Measurements from ENCODE around the gene FAM193A.

The FAM193A gene

GRCh38 chr4:2576290-2576689, 39.8 kb downstream of the FAM193A start:
- TF ChIP-seq FOXP2 (optimal IDR thresholded peaks at IDR 0.05; ENCODE audit: borderline replicate concordance, extremely low read depth, extremely low read length, insufficient read depth) (no peak), SIN3A (IDR thresholded peaks at IDR 0.05; ENCODE audit: borderline replicate concordance, insufficient read depth, low read length) (no peak), TAF1 (IDR thresholded peaks at IDR 0.05; ENCODE audit: borderline replicate concordance, insufficient read depth, low read length) (no peak), REST (IDR thresholded peaks at IDR 0.05; ENCODE audit: insufficient read depth in 1 of 2, low read depth in 2 of 2, low read length in 2 of 2) (no peak), POLR2AphosphoS5 (IDR thresholded peaks at IDR 0.05; ENCODE audit: low read depth, low read length) (no peak)

- no peak for TF ChIP-seq POLR2AphosphoS5 (IDR thresholded peaks at IDR 0.05; ENCODE audit: low read depth, low read length)
- no peak for TF ChIP-seq SIN3A (IDR thresholded peaks at IDR 0.05; ENCODE audit: borderline replicate concordance, insufficient read depth, low read length)
- TF ChIP-seq FOXP2 (optimal IDR thresholded peaks at IDR 0.05; ENCODE audit: borderline replicate concordance, extremely low read depth, extremely low read length, insufficient read depth): no peak
- no peak for TF ChIP-seq REST (IDR thresholded peaks at IDR 0.05; ENCODE audit: insufficient read depth in 1 of 2, low read depth in 2 of 2, low read length in 2 of 2)
- TF ChIP-seq TAF1 (IDR thresholded peaks at IDR 0.05; ENCODE audit: borderline replicate concordance, insufficient read depth, low read length): no peak
Observed at GRCh38 chr4:2578106-2578505, 41.7 kb downstream of the FAM193A start.

- TF ChIP-seq TAF1 (IDR thresholded peaks at IDR 0.05; ENCODE audit: borderline replicate concordance, insufficient read depth, low read length) (no peak), REST (IDR thresholded peaks at IDR 0.05; ENCODE audit: insufficient read depth in 1 of 2, low read depth in 2 of 2, low read length in 2 of 2) (no peak), SIN3A (IDR thresholded peaks at IDR 0.05; ENCODE audit: borderline replicate concordance, insufficient read depth, low read length) (no peak), FOXP2 (optimal IDR thresholded peaks at IDR 0.05; ENCODE audit: borderline replicate concordance, extremely low read depth, extremely low read length, insufficient read depth) (no peak), POLR2AphosphoS5 (IDR thresholded peaks at IDR 0.05; ENCODE audit: low read depth, low read length) (no peak)
Observed at GRCh38 chr4:2579910-2580309, 43.5 kb downstream of the FAM193A start.

GRCh38 chr4:2583092-2583491, 46.6 kb downstream of the FAM193A start:
- TF ChIP-seq SIN3A (IDR thresholded peaks at IDR 0.05; ENCODE audit: borderline replicate concordance, insufficient read depth, low read length): no peak
- TF ChIP-seq TAF1 (IDR thresholded peaks at IDR 0.05; ENCODE audit: borderline replicate concordance, insufficient read depth, low read length): no peak
- TF ChIP-seq FOXP2 (optimal IDR thresholded peaks at IDR 0.05; ENCODE audit: borderline replicate concordance, extremely low read depth, extremely low read length, insufficient read depth): no peak
- TF ChIP-seq POLR2AphosphoS5 (IDR thresholded peaks at IDR 0.05; ENCODE audit: low read depth, low read length): no peak
- TF ChIP-seq REST (IDR thresholded peaks at IDR 0.05; ENCODE audit: insufficient read depth in 1 of 2, low read depth in 2 of 2, low read length in 2 of 2): no peak

- TF ChIP-seq REST (IDR thresholded peaks at IDR 0.05; ENCODE audit: insufficient read depth in 1 of 2, low read depth in 2 of 2, low read length in 2 of 2) (no peak), POLR2AphosphoS5 (IDR thresholded peaks at IDR 0.05; ENCODE audit: low read depth, low read length) (no peak), SIN3A (IDR thresholded peaks at IDR 0.05; ENCODE audit: borderline replicate concordance, insufficient read depth, low read length) (no peak), FOXP2 (optimal IDR thresholded peaks at IDR 0.05; ENCODE audit: borderline replicate concordance, extremely low read depth, extremely low read length, insufficient read depth) (no peak), TAF1 (IDR thresholded peaks at IDR 0.05; ENCODE audit: borderline replicate concordance, insufficient read depth, low read length) (no peak)
Observed at GRCh38 chr4:2583517-2583916, 47.1 kb downstream of the FAM193A start.
